ENCODE data around the gene ZNF396. TPM values are rescaled to one million over a fixed set of nuclear protein-coding genes. Genes with fewer than 3 reads are reported as not detected.

ZNF396 gene
- total RNA-seq: under 1 TPM; 0.30 to 0.94 TPM

DNA sequence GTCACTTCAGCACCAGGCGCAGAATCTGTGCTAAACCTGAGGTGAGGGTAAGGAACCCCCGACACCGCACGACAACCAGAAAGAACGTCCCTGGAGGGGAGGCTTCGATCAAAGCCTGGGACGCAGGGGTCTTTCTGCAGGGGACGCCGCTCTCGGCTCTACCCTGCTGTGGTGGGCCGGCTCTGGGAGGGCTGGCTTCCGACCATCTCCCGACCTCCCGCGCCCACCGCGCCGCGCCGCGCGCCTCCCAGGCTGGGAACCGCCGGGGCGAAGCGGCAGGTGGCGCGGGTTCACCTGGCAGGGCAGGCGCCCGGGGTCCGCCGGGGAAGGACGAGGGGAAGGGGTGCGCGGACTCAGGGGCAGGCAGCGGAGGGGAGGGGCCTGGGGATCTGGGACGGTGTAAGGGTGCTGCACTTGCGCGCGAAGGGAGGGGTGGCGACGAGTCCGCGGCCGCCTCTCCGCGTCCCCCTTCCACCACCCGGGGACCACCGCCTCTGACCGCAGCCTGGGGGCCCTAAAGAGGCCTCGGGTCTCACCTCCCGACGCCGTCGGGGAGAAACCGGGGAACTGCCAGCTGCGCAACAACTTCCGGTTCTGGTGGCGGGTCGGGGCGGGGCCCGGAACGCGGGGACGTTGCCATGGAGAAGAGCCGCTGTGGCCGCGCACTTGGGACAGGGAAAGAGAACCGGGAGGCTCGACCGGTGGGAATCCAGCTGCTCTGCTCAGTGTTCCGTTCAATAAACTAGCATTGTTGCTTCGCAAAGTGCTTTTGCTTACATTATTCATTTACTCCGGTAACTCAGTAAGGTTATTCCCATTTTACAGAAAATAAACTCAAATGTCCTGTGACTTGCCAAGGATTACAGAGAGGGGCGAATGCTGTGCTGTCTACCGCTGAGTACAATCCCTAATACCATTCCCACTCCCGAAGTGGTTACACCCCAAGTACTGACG is at the start of gene ZNF396:
Gene ZNF396 (minus strand): TSS at position 596 of the 954 bp plus-strand sequence. CDS start 3,045 bp downstream, outside the sequence.
- Histone ChIP-seq H3K27ac (peak within 1 kb of the TSS in 1 of 2 donors; percentile 81), H3K27me3 (no peaks in the 10 kb centered on the region), H3K4me3 (peak within 1 kb of the TSS; percentile 64 to 94), H3K4me1 (peaks cover 0 to 16% of the 10 kb centered on the region in 2 donors), H3K36me3 (no peaks in the 10 kb centered on the region), H3K9me3 (peaks cover 0 to 1% of the 10 kb centered on the region in 2 donors)
- TF ChIP-seq CTCF (IDR thresholded peaks at IDR 0.05): no peak
- peak; percentile 88 for DNase-seq (ENCODE audit: low spot score)

GRCh38 chr18:35426786-35427185 is 49.6 kb upstream of the ZNF396 start:
- no peaks in the 10 kb centered on the region for H3K4me1 ChIP-seq
- H3K27me3 ChIP-seq: no peaks in the 10 kb centered on the region
- DNase-seq (ENCODE audit: low spot score): no peak
- H3K27ac ChIP-seq: no peak overlapping the region
- no peak overlapping the region for H3K4me3 ChIP-seq
- no peaks in the 10 kb centered on the region for H3K36me3 ChIP-seq
- no peaks in the 10 kb centered on the region for H3K9me3 ChIP-seq
- no peak for TF ChIP-seq CTCF (IDR thresholded peaks at IDR 0.05)

DNA sequence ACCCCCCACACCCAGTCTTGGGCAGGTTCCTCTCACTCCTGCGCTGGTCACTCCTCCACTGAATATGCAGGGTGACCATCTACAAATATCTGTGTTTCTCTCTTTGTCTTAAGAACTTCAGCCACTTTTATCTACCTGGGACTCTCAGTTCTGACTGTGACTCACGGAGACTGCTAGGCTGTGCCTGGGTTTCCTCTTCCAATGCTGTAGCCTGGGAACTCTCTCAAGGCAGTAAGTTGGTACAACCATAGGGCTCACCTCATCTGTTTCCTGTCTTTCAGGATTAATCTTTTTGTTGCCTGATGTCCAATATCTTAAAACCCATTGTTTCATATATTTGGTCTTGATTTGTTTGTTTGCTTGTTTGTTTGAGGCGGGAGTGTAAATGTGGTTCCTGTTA is 47.2 kb upstream of the ZNF396 start:
- DNase-seq (ENCODE audit: low spot score): no peak
- H3K4me1 ChIP-seq: no peaks in the 10 kb centered on the region
- H3K27ac ChIP-seq: no peak overlapping the region
- H3K9me3 ChIP-seq: no peaks in the 10 kb centered on the region
- no peaks in the 10 kb centered on the region for H3K36me3 ChIP-seq
- H3K4me3 ChIP-seq: no peak overlapping the region
- TF ChIP-seq CTCF (IDR thresholded peaks at IDR 0.05): no peak
- no peaks in the 10 kb centered on the region for H3K27me3 ChIP-seq

DNA sequence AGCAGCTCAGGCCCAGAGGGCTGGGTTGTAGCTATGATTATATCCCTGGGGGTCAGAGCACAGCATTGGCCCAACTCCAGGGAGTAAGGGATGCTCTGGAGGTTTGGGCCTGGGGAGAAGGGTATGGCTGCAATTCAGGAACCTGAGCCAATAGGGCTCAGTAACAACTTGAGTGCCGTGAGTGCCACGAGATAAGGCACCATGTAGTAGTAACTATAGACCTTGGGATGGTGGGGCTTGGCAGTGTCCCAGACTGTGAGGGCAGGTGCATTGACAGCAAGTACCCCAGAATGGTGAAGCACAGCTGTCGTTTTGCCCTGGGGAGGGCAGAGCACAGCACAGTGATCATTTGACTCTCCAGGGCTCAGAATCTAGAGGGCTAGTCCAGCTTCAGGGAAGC is 45.1 kb upstream of the ZNF396 start:
- Histone ChIP-seq H3K27ac (no peak overlapping the region), H3K27me3 (no peaks in the 10 kb centered on the region), H3K4me3 (no peak overlapping the region), H3K36me3 (no peaks in the 10 kb centered on the region), H3K9me3 (peaks cover 0 to 18% of the 10 kb centered on the region in 2 donors), H3K4me1 (no peaks in the 10 kb centered on the region)
- DNase-seq (ENCODE audit: low spot score): no peak
- no peak for TF ChIP-seq CTCF (IDR thresholded peaks at IDR 0.05)

GRCh38 chr18:35418610-35419009 is 41.5 kb upstream of the ZNF396 start:
- no peak overlapping the region for H3K27ac ChIP-seq
- H3K27me3 ChIP-seq: no peaks in the 10 kb centered on the region
- no peak for DNase-seq (ENCODE audit: low spot score)
- no peak overlapping the region for H3K4me3 ChIP-seq
- TF ChIP-seq CTCF (IDR thresholded peaks at IDR 0.05): no peak
- peaks cover 0 to 9% of the 10 kb centered on the region in 2 donors for H3K4me1 ChIP-seq
- H3K36me3 ChIP-seq: no peaks in the 10 kb centered on the region
- H3K9me3 ChIP-seq: peaks cover 0 to 24% of the 10 kb centered on the region in 2 donors

Data from right atrium auricular region (tissue), 2 donors.